Neutrophil (primary cell): ENCODE results near the gene ALOXE3.

ENCODE experiments used
- H3K27ac ChIP-seq: fragments of 200-600 bp; sonication (generic); 2 replicates; pipeline ENCODE4 v1.5.1; 2016; ENCODE audit warnings: mild to moderate bottlenecking, moderate library complexity
- H3K27me3 ChIP-seq: fragments of 200-600 bp; sonication (generic); 2 replicates; pipeline ENCODE4 v1.6.0; 2016; ENCODE audit warnings: mild to moderate bottlenecking
- H3K36me3 ChIP-seq: fragments of 200-600 bp; sonication (generic); 2 replicates; pipeline ENCODE4 v1.5.1; 2017
- H3K4me1 ChIP-seq, 2 experiments: fragments of 200-600 bp in 1 of 2; sonication (generic) in 1 of 2; 1 replicate in 1 of 2; 2 replicates in 1 of 2; pipeline versions ENCODE4 v1.5.1 to v1.6.1; 2013 to 2016; ENCODE audit warnings: low read depth in 1 of 2, low read length in 1 of 2, mild to moderate bottlenecking in 1 of 2, moderate library complexity in 1 of 2; ENCODE audit not compliant: control insufficient read depth in 1 of 2, insufficient read depth in 1 of 2
- H3K4me3 ChIP-seq, 2 experiments: fragments of 200-600 bp in 1 of 2; sonication (generic) in 1 of 2; 1 replicate in 1 of 2; 2 replicates in 1 of 2; pipeline ENCODE4 v1.5.1; 2013 to 2016; ENCODE audit warnings: low read depth in 1 of 2, low read length in 1 of 2, mild to moderate bottlenecking in 1 of 2, moderate library complexity in 1 of 2
- H3K9me3 ChIP-seq: fragments of 200-600 bp; sonication (generic); 2 replicates; pipeline ENCODE4 v1.5.1; 2016
- CTCF ChIP-seq: fragments of 200-600 bp; sonication (generic); IDR thresholded peaks from 2 replicates; pipeline ENCODE4 v1.5.1; 2016; ENCODE audit warnings: antibody characterized with exemption

The ALOXE3 gene

GRCh38 chr17:8160224-8160577 is 41.9 kb upstream of the ALOXE3 start:
- Histone ChIP-seq H3K4me3 (no peak overlapping the region), H3K36me3 (peaks cover 33% of the 10 kb centered on the region), H3K27ac (peak overlapping the region; percentile 95), H3K27me3 (no peaks in the 10 kb centered on the region), H3K4me1 (peaks cover 75 to 76% of the 10 kb centered on the region in 2 experiments), H3K9me3 (no peaks in the 10 kb centered on the region)
- TF ChIP-seq CTCF: no peak

- Histone ChIP-seq H3K4me1 (peaks cover 76 to 77% of the 10 kb centered on the region in 2 experiments), H3K36me3 (peaks cover 33% of the 10 kb centered on the region), H3K27me3 (no peaks in the 10 kb centered on the region), H3K27ac (peak overlapping the region; percentile 82), H3K4me3 (no peak overlapping the region), H3K9me3 (no peaks in the 10 kb centered on the region)
- TF ChIP-seq CTCF: no peak
Measured at GRCh38 chr17:8159459-8160223, 41.3 kb upstream of the ALOXE3 start.

GRCh38 chr17:8159032-8159400 is 40.7 kb upstream of the ALOXE3 start:
- Histone ChIP-seq H3K9me3 (no peaks in the 10 kb centered on the region), H3K27ac (peak overlapping the region; percentile 82), H3K36me3 (peaks cover 33% of the 10 kb centered on the region), H3K4me1 (peaks cover 76 to 77% of the 10 kb centered on the region in 2 experiments), H3K27me3 (no peaks in the 10 kb centered on the region), H3K4me3 (peak overlapping the region in 1 of 2 experiments; percentile 21)
- no peak for TF ChIP-seq CTCF

- Histone ChIP-seq H3K9me3 (no peaks in the 10 kb centered on the region), H3K4me3 (peak overlapping the region; percentile 18 to 21), H3K36me3 (peaks cover 33% of the 10 kb centered on the region), H3K27me3 (no peaks in the 10 kb centered on the region), H3K27ac (peak overlapping the region; percentile 82), H3K4me1 (peaks cover 76 to 77% of the 10 kb centered on the region in 2 experiments)
- TF ChIP-seq CTCF: peak; percentile 96
Measured at GRCh38 chr17:8158267-8159031, 40.1 kb upstream of the ALOXE3 start.

- Histone ChIP-seq H3K9me3 (no peaks in the 10 kb centered on the region), H3K4me3 (peak overlapping the region; percentile 65 to 92), H3K27me3 (peaks cover 15% of the 10 kb centered on the region), H3K4me1 (peaks cover 80 to 84% of the 10 kb centered on the region in 2 experiments), H3K27ac (peak overlapping the region; percentile 90), H3K36me3 (peaks cover 26% of the 10 kb centered on the region)
- TF ChIP-seq CTCF: peak; percentile 36
Measured at GRCh38 chr17:8156246-8156992, 38.1 kb upstream of the ALOXE3 start.
